ENCODE data around the gene LYL1.
A peak's percentile ranks its signal among the peaks of the same experiment; 100 is the strongest.
"Not testable (repeated sequence)": the region's sequence is repeated elsewhere in the genome, so short reads cannot be mapped to it uniquely, and the experiment has no call there.

The LYL1 gene

DNA sequence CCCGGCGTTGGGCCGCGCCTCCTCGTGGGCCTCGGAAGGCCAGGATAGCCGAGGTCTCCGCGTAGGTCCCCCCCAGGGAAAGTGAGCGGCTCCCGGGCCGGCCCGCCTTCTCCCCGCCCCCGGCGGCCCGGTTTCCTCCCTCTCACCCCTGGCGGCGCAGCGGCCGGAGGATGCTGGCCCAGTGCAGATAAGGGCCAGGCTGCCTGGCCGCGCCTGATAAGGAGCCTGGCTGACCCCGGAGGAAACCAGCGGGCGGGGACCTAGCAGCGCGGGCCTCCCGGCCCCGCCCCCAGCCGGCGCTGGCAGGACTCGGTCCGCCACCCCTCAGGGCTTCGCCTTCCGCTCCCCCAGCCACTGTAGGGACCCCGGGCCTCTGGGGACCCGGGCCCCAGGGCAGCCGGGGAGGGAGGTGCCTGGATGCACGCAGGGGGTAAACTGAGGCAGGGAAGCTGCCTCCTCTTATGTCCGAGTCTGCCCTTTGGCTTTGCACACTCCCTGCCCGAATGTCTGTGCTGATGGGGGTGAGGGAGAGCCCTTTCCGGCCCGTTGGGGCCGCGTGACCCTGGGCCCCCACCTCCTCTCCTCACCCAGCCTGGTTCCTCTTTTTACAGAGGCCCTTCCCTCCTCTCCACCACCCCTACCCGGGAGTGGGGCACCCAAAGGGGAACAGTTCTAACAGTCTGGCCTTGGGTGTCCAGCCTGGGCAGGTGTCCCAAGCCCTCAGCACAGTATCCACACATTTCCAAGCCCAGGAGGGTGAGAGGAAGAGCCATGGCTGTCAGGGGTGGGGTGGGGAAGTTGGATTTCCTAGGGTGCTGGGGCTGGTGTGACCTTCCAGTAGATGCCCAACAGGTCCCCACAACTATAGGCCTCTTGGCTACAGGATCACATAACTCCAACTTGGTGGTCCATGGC, at the start of gene LYL1:
LYL1 (minus strand) TSS at position 193 of the 915 bp plus-strand sequence. CDS start 1,687 bp downstream, outside the sequence.
- no peak for DNase-seq

DNA sequence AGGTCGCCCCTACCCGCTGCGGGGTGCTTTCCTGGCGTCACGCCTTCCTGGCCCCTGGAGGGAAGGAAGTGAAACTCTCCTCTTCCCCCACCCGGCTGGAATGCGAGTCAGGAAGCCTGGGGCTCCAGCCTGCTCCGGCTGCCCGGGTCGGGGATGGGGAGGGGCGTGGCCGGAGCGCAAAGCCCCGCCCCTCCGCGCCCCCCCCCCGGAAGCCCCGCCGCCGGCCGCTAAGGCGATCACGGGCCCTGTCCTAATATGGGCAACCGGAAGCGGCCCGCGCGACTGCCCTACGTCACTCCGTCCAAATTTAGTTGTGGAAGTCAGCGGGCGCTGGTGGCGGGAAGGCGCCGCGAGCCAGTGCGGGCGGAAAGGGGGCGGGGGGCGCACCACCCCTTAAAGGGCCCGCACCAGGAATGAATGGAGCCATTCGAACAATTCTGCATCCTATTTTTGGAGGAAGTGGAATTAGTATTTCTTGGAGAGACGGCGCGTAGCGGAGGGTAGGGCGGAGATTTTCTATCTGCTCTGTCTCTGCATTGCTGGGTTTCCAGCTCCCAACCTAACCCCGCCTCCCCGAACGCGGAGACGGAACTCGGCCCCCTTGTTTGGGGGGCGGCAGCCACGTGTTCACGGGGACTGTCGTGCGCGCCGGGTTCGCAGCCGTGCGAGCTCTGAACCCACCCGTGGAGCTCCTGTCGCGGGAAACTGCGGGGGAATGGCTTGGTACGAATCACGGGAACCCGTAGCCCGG, 49.1 kb upstream of the LYL1 start:
- peak; percentile 93 for DNase-seq

DNA sequence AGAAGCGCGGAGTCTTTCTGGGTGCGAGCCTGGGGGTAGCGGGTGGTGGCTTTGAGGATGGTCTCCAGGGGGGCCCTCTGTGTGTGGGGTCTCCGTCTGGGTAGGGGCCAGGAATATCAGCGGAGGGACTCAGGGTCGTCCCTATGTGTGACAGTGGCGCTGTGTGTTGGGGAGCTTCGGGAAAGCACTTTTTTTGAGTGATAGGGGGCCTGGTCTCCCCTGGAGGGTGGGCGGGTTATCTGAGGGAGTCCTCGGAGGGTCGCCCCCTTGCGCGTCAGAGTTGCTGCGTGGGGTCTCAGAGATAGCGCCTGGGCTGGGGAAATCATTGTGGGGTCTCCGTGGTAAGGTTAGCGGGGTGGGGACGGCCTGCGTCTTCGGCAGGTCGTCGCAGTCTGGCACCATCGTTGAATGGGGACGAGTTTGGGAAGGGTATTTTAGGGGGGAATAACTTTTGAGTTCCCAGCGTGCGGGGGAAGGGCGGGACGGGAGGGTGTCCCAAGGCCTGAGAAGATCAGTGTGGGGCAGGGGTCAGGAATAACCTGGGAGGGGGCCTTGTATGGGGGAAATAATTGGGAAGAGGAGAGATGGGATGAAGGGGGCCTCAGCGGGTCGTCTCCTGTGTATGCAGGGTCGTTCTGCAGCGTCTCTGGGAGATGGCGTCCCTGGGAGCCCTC, 48.4 kb upstream of the LYL1 start:
- DNase-seq, result no peak

DNA sequence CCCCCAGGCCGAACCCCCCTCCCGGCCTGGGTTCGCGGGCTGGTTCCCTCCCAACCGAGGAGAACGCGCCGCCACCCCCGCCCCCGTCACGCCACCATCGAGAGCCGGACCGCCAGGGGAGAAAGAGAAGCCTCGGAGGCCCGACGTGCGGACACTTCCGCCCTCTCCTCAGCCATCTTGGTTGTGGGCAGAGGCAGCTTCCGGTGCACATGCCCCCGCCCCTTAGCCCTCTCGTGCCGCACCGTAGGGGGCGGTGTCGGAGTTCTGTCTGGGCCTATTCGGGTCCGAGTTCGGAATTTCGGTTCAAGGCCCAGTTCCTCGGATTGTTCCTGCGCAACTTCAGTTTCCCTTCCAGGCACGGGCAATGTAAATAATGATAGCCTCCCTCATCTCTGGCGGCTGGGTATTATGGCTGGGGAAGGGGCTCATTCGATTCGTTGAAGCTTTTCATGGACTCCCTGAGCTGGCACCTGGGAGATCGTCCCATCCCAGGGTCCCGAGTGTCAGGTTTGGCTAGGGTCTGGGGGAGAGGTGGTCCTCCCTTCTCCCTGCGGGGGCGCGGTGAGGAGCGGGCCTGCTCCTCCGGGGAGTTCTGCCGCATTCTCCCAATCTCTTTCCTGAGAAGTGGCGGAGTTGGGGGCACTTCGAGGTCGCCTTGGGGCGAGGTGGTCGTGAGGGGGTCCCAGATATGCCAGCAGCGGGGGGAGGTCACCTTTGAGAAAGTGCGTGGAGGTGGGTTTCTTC, 47.7 kb upstream of the LYL1 start, which contains the start of the genes IER2 and STX10:
IER2 (plus strand) TSS at position 225 of the 744 bp plus-strand sequence. CDS start 2,776 bp downstream, outside the sequence.
STX10 (minus strand) TSS at position 189 of the 744 bp plus-strand sequence. CDS start 202 bp downstream, outside the sequence.
- DNase-seq, result peak; percentile 68

- no peak for DNase-seq
Measured at GRCh38 chr19:13149628-13150186, 47.0 kb upstream of the LYL1 start.

- DNase-seq, result not testable (repeated sequence)
Measured at GRCh38 chr19:13149173-13149627, 46.5 kb upstream of the LYL1 start.

DNA sequence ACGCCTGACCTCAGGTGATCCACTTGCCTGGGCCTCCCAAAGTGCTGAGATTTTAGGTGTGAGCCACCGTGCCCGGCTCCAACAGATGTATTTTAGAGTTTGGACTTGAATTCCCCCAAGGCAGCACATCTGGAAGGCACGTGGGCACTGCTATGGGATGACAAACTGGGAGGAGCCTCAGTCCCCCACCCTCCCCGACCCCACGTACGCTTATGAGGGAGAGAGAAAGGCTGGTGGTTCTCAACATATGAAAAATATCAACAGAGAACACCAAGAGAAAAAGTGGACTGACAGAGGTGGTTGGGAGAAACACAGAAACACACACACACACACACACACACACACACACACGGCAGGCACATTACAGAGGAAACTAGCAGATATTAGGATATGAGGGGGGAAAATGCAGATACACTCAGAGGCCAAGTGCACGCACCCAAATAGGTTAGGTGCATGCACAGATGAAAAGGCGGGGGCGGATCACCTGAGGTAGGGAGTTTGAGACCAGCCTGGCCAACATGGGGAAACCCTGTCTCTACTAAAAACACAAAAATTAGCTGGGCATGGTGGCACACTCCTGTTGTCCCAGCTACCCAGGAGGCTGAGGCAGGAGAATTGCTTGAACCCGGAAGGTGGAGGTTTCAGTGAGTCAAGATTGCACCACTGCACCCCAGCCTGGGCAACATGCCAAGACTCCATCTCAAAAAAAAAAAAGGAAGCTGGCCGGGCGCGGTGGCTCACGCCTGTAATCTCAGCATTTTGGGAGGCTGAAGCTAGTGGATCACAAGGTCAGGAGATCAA, 44.3 kb upstream of the LYL1 start:
- DNase-seq, result no peak

DNA sequence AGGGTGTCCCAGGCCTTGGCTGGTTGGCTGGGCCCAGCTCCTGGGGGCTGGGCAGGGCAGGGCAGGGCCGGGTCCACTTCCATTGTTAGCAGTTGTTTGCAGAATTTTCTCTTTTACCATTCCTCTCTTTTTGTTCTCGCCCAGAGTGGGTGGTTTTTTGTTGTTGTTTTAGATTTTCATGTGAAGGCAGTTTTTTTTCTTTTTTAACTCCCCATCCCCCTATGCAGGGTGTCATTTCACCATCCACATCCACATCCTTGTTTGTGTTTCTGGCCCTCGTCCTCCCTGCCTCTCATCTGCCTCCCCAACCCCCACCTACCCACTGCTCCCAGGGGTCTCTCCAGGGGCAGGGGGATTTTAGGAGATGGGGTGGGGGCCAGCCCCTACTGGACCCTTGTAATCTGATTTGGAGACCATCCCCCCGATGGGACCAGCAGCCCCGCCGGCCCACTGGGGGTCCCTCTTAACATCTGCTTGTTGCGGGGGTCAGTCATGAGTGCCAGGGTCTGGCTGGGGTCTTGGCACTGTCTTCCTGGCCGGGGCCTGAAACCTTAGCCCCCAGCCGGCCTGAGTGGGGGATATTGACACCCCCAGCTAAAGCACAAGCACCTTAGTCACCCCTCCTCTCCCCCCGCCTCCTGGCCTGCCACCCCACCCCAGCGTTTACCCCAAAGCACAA, 37.1 kb upstream of the LYL1 start:
- DNase-seq, result no peak

- DNase-seq, result no peak
Measured at GRCh38 chr19:13138916-13139198, 36.2 kb upstream of the LYL1 start.

DNA sequence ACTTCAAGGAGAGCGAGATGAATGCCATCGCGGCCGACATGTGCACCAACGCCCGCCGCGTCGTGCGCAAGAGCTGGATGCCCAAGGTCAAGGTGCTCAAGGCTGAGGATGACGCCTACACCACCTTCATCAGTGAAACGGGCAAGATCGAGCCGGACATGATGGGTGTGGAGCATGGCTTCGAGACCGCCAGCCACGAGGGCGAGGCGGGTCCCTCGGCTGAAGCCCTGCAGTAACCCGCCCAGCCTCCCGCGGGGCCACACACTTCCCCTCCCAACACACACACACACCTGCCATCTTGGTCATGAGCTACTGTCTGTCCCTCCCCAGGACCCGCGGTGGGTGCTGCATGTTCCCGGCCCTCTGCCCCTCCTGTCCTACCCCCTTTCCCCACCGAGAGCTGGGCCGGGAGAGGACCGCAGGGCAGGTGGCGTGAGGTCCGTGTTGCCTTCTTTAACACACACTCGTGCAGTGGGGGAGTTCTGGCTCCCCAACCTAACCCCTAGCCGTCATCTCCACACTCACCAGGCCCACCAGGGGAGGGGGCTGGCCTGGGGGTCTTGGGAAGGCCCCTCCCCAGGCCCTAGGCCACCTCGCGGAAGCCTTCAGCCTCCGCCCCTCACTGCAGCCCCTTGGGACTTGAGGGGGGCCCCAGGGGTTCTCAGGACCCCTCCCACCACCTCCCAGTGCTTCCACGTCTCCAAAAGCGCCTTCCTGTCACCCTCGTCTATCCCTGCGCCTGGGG, 35.7 kb upstream of the LYL1 start:
- DNase-seq, result no peak

GRCh38 chr19:13137290-13137794, 34.7 kb upstream of the LYL1 start:
- DNase-seq, result no peak

DNA sequence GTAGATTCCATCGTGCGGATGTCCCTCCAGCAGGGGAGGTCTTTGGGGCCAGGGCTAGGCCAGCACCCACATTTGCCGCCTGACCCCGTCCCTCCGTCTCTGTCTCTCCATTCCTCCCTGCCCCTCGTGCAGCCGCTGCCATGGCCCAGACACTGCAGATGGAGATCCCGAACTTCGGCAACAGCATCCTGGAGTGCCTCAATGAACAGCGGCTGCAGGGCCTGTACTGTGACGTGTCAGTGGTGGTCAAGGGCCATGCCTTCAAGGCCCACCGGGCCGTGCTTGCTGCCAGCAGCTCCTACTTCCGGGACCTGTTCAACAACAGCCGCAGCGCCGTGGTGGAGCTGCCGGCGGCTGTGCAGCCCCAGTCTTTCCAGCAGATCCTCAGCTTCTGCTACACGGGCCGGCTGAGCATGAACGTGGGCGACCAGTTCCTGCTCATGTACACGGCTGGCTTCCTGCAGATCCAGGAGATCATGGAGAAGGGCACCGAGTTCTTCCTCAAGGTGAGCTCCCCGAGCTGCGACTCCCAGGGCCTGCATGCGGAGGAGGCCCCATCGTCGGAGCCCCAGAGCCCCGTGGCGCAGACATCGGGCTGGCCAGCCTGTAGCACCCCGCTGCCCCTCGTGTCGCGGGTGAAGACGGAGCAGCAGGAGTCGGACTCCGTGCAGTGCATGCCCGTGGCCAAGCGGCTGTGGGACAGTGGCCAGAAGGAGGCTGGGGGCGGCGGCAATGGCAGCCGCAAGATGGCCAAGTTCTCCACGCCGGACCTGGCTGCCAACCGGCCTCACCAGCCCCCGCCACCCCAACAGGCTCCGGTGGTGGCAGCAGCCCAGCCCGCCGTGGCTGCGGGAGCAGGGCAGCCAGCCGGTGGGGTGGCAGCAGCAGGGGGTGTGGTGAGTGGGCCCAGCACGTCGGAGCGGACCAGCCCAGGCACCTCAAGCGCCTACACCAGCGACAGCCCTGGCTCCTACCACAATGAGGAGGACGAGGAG, 32.7 kb upstream of the LYL1 start:
- DNase-seq, result no peak

DNA sequence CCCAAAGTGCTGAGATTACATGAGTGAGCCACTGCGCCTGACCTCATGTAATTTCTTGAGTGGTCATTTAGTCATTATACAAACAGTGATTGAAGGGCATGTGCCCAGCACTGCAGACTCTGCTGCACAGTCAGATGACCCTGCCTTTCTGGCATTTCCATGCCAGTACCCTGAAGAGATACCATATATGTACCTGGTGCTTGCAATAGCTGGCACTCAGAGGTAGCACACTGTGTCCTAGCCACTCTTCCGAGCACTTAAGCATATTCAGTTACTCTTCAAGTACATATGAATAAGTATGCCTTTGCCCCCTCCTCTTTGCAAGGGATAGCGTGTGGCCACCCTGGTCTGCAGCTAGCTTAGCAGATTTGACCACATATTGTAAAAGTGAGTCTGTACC, 32.0 kb upstream of the LYL1 start:
- DNase-seq, result no peak

GRCh38 chr19:13133241-13133870, 30.7 kb upstream of the LYL1 start:
- DNase-seq, result no peak

DNA sequence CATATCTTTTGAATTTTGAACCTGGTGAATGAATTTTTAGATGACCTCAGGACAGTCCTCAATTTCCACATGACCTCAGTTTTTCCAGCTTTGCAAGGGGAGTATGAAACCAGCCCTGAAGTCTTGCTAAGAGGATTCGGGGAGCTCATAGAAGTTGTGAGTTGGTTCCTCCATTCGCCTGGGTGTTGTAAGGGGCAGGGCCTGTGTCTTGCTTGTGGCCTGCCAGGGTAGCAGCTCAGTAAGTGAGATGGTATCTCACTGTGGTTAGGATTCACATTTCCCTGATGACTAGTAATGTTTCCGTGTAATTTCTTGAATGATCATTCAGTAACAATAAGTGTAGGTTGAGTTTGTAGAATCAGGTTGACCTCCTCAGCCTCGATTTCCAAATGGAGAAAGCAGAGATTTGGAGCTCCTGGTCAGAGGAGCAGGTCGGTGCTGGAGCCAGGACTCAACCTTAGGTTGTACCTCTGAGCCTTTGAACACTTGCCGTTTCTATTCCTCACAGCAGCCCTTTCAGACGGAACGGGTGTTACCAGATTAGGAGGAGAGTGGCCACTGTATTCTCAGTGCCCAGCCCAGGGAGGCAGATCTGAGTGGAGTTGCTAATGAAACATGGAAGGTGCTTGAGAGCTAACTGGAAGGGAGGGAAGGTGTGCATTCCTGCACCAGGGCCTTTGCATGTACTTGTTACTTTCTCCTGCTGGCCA, 30.0 kb upstream of the LYL1 start:
- no peak for DNase-seq

GRCh38 chr19:13130886-13131490, 28.3 kb upstream of the LYL1 start:
- DNase-seq, result no peak

DNA sequence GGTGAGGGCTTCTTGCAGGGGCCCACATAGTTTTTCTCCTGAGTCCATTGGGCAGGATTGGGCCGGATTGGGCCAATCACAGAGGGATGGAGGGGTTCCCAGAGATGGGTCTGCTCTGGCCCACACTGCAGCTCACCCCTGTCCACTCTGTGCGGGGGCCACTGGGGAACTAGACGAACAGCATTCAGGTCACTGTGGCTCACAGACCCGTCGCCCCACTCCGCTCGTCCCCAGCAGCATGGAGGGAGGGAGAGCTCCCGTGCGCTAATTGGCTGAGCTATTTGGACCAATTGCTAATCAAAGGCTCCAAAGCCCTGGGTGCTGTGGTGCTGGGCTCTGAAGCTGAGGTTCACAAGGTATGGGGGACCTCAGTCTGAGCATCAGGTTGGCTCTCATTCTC, 26.7 kb upstream of the LYL1 start:
- DNase-seq, result no peak
